Ovary (tissue), 3 donors: Measurements from ENCODE around the gene CNTRL.

Experiments used
- EP300 ChIP-seq: sonication (generic); formaldehyde crosslinking; IDR thresholded peaks from one replicate; pipeline ENCODE4 v1.6.1; 2017; ENCODE audit warnings: antibody characterized with exemption
- TF ChIP-seq, protein P1 (sequence below), 3 donors: fragments of 450-650 bp in 2 of 3; fragments of 200-600 bp in 1 of 3; IDR thresholded peaks; one replicate each; pipeline versions ENCODE4 v1.5.1 to v1.8.0; 2016 to 2022; ENCODE audit warnings: antibody characterized with exemption in 3 of 3, mild to moderate bottlenecking in 1 of 3
- donor health status: DM: no; HTN: no; CAD: no.

DNA sequence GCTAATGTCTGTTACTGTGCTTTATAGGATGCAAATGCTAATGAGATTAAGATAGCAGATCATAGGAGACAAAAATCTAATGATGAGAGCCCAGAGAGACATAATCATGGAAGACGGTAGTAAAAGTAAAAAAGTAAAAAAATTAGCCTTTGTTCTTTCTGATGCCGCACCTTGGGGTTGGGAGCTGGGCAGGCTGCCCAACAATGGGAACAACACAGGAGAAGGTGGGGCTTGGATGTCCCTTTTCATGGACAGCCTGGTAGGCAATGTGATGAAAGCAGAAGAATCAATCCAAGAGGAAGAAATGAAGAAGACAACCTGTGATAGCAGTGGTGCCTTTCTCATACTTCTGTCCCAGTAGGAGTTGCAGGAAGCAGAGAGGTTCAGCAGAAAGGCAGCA is 69.7 kb downstream of the CNTRL start:
- no peak for TF ChIP-seq EP300
- TF ChIP-seq, protein P1, sequence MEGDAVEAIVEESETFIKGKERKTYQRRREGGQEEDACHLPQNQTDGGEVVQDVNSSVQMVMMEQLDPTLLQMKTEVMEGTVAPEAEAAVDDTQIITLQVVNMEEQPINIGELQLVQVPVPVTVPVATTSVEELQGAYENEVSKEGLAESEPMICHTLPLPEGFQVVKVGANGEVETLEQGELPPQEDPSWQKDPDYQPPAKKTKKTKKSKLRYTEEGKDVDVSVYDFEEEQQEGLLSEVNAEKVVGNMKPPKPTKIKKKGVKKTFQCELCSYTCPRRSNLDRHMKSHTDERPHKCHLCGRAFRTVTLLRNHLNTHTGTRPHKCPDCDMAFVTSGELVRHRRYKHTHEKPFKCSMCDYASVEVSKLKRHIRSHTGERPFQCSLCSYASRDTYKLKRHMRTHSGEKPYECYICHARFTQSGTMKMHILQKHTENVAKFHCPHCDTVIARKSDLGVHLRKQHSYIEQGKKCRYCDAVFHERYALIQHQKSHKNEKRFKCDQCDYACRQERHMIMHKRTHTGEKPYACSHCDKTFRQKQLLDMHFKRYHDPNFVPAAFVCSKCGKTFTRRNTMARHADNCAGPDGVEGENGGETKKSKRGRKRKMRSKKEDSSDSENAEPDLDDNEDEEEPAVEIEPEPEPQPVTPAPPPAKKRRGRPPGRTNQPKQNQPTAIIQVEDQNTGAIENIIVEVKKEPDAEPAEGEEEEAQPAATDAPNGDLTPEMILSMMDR (IDR thresholded peaks at IDR 0.05): no peak
